ENCODE data around the gene CYSTM1. TPM values are rescaled to one million over a fixed set of nuclear protein-coding genes. Genes with fewer than 3 reads are reported as not detected.

CYSTM1 gene
- total and polyA plus RNA-seq, 5 experiments from 2014 or later, result 3.0 to 6.5 (median 5.1) TPM

GRCh38 chr5:140140435-140140834 lies 34.6 kb upstream of the CYSTM1 start:
- H3K4me1 Mint-ChIP-seq, result peaks cover 19 to 36% (median 30%) of the 10 kb centered on the region in 4 donors
- DNase-seq (no peak), ATAC-seq (no peak)
- H3K27ac Mint-ChIP-seq, result no peak overlapping the region
- no peak overlapping the region for H3K4me3 Mint-ChIP-seq
- H3K9me3 Mint-ChIP-seq, result no peaks in the 10 kb centered on the region
- H3K36me3 Mint-ChIP-seq, result peaks cover 0 to 3% (median 0%) of the 10 kb centered on the region in 3 donors
- H3K27me3 Mint-ChIP-seq, result peaks cover 2 to 10% (median 8%) of the 10 kb centered on the region in 5 donors
- POLR2A ChIA-PET, result no interaction called here

- Mint-ChIP-seq H3K4me3 (no peak overlapping the region), H3K27me3 (peaks cover 4 to 15% (median 10%) of the 10 kb centered on the region in 5 donors), H3K4me1 (peaks cover 17 to 32% (median 27%) of the 10 kb centered on the region in 4 donors), H3K36me3 (peaks cover 0 to 3% (median 0%) of the 10 kb centered on the region in 3 donors), H3K27ac (no peak overlapping the region), H3K9me3 (no peaks in the 10 kb centered on the region)
- ATAC-seq, result no peak
- no peak for DNase-seq
- POLR2A ChIA-PET, result no interaction called here
Observed at GRCh38 chr5:140141241-140141640, 33.7 kb upstream of the CYSTM1 start.

GRCh38 chr5:140142246-140142645 lies 32.7 kb upstream of the CYSTM1 start:
- Mint-ChIP-seq H3K4me3 (no peak overlapping the region), H3K4me1 (peaks cover 17 to 37% (median 31%) of the 10 kb centered on the region in 4 donors), H3K36me3 (peaks cover 0 to 3% (median 0%) of the 10 kb centered on the region in 3 donors), H3K27ac (peak overlapping the region in 2 of 10 donors; percentile 43 to 53), H3K9me3 (no peaks in the 10 kb centered on the region), H3K27me3 (peaks cover 4 to 24% (median 12%) of the 10 kb centered on the region in 5 donors)
- DNase-seq (no peak), ATAC-seq (no peak)
- POLR2A ChIA-PET, result no interaction called here

GRCh38 chr5:140142856-140143255 lies 32.1 kb upstream of the CYSTM1 start:
- Mint-ChIP-seq H3K27me3 (peaks cover 4 to 29% (median 18%) of the 10 kb centered on the region in 5 donors), H3K36me3 (peaks cover 0 to 5% (median 0%) of the 10 kb centered on the region in 3 donors), H3K4me3 (no peak overlapping the region), H3K4me1 (peaks cover 16 to 36% (median 32%) of the 10 kb centered on the region in 4 donors), H3K9me3 (no peaks in the 10 kb centered on the region), H3K27ac (peak overlapping the region in 2 of 10 donors; percentile 17 to 22)
- DNase-seq, result no peak
- ATAC-seq, result no peak
- POLR2A ChIA-PET, result interaction anchor here (2.4 kb wide), 1 partner anchor 29 kb away, joined by 11 read pairs; the partner anchor contains the start of gene PURA

GRCh38 chr5:140143521-140144258 lies 31.3 kb upstream of the CYSTM1 start:
- peaks cover 13 to 38% (median 31%) of the 10 kb centered on the region in 4 donors for H3K4me1 Mint-ChIP-seq
- H3K36me3 Mint-ChIP-seq, result peaks cover 0 to 7% (median 0%) of the 10 kb centered on the region in 3 donors
- peaks cover 4 to 32% (median 21%) of the 10 kb centered on the region in 5 donors for H3K27me3 Mint-ChIP-seq
- no peak for DNase-seq
- POLR2A ChIA-PET, result interaction anchor here (0.6 to 2.4 kb wide), 4 partner anchors 20 to 70 kb away, joined by 4 to 11 read pairs (median 10); partner anchors contain the start of gene PURA
- H3K4me3 Mint-ChIP-seq, result peak overlapping the region in 1 of 10 donors; percentile 6
- peak; percentile 17 to 19 for ATAC-seq
- no peaks in the 10 kb centered on the region for H3K9me3 Mint-ChIP-seq
- H3K27ac Mint-ChIP-seq, result peak overlapping the region in 3 of 10 donors; percentile 40 to 73 (median 69)

- H3K36me3 Mint-ChIP-seq, result peaks cover 0 to 7% (median 0%) of the 10 kb centered on the region in 3 donors
- peak overlapping the region in 3 of 10 donors; percentile 15 to 46 (median 37) for H3K27ac Mint-ChIP-seq
- ATAC-seq (no peak), DNase-seq (no peak)
- H3K27me3 Mint-ChIP-seq, result peaks cover 4 to 32% (median 21%) of the 10 kb centered on the region in 5 donors
- H3K4me3 Mint-ChIP-seq, result peak overlapping the region; percentile 46 to 82 (median 71)
- peaks cover 11 to 33% (median 31%) of the 10 kb centered on the region in 4 donors for H3K4me1 Mint-ChIP-seq
- H3K9me3 Mint-ChIP-seq, result no peaks in the 10 kb centered on the region
- POLR2A ChIA-PET, result interaction anchor here (1.1 to 2.6 kb wide), 3 partner anchors 14 to 72 kb away, joined by 3 to 14 read pairs (median 9); no protein-coding TSS in a partner anchor
Observed at GRCh38 chr5:140145256-140145655, 29.7 kb upstream of the CYSTM1 start.

- POLR2A ChIA-PET, result interaction anchor here (0.6 to 2.6 kb wide), 5 partner anchors 13 to 1940 kb away, joined by 3 to 14 read pairs (median 4); no protein-coding TSS in a partner anchor
Observed at GRCh38 chr5:140145818-140146522, 29.0 kb upstream of the CYSTM1 start.

GRCh38 chr5:140146523-140146842 lies 28.5 kb upstream of the CYSTM1 start:
- DNase-seq (no peak), ATAC-seq (no peak)
- Mint-ChIP-seq H3K27ac (no peak overlapping the region), H3K4me3 (peak overlapping the region in 8 of 10 donors; percentile 3 to 81 (median 50)), H3K4me1 (peaks cover 11 to 32% (median 30%) of the 10 kb centered on the region in 4 donors), H3K9me3 (no peaks in the 10 kb centered on the region), H3K36me3 (peaks cover 0 to 7% (median 0%) of the 10 kb centered on the region in 3 donors), H3K27me3 (peaks cover 4 to 32% (median 21%) of the 10 kb centered on the region in 5 donors)
- POLR2A ChIA-PET, result interaction anchor here (0.6 to 2.6 kb wide), 5 partner anchors 34 to 1940 kb away, joined by 3 to 14 read pairs (median 5); no protein-coding TSS in a partner anchor

More at GRCh38 chr5:140145818-140146522, 29.0 kb upstream of the CYSTM1 start:
- peaks cover 0 to 7% (median 0%) of the 10 kb centered on the region in 3 donors for H3K36me3 Mint-ChIP-seq
- peaks cover 4 to 32% (median 21%) of the 10 kb centered on the region in 5 donors for H3K27me3 Mint-ChIP-seq
- H3K4me3 Mint-ChIP-seq, result peak overlapping the region in 9 of 10 donors; percentile 46 to 82 (median 70)
- ATAC-seq, result peak; percentile 70 to 84
- peaks cover 11 to 32% (median 31%) of the 10 kb centered on the region in 4 donors for H3K4me1 Mint-ChIP-seq
- peak; percentile 21 to 66 (median 47) for DNase-seq
- no peaks in the 10 kb centered on the region for H3K9me3 Mint-ChIP-seq
- no peak overlapping the region for H3K27ac Mint-ChIP-seq

- Mint-ChIP-seq H3K27me3 (peaks cover 4 to 32% (median 21%) of the 10 kb centered on the region in 5 donors), H3K4me1 (peaks cover 14 to 38% (median 34%) of the 10 kb centered on the region in 4 donors), H3K36me3 (peaks cover 0 to 7% (median 0%) of the 10 kb centered on the region in 3 donors), H3K9me3 (no peaks in the 10 kb centered on the region), H3K4me3 (no peak overlapping the region), H3K27ac (no peak overlapping the region)
- DNase-seq (no peak), ATAC-seq (no peak)
- POLR2A ChIA-PET, result interaction anchor here (0.6 to 1.8 kb wide), 4 partner anchors 11 to 36 kb away, joined by 4 to 11 read pairs (median 5); partner anchors contain the start of gene PURA
Observed at GRCh38 chr5:140147460-140147859, 27.5 kb upstream of the CYSTM1 start.

GRCh38 chr5:140148508-140148907 lies 26.5 kb upstream of the CYSTM1 start:
- H3K9me3 Mint-ChIP-seq, result no peaks in the 10 kb centered on the region
- peaks cover 0 to 7% (median 0%) of the 10 kb centered on the region in 3 donors for H3K36me3 Mint-ChIP-seq
- DNase-seq (no peak), ATAC-seq (no peak)
- H3K4me3 Mint-ChIP-seq, result no peak overlapping the region
- POLR2A ChIA-PET, result no interaction called here
- H3K27ac Mint-ChIP-seq, result no peak overlapping the region
- H3K27me3 Mint-ChIP-seq, result peaks cover 4 to 32% (median 21%) of the 10 kb centered on the region in 5 donors
- peaks cover 14 to 35% (median 33%) of the 10 kb centered on the region in 4 donors for H3K4me1 Mint-ChIP-seq

- H3K4me1 Mint-ChIP-seq, result peaks cover 6 to 22% (median 19%) of the 10 kb centered on the region in 4 donors
- POLR2A ChIA-PET, result no interaction called here
- H3K27me3 Mint-ChIP-seq, result peaks cover 2 to 24% (median 15%) of the 10 kb centered on the region in 5 donors
- no peak for DNase-seq
- H3K9me3 Mint-ChIP-seq, result no peaks in the 10 kb centered on the region
- no peak for ATAC-seq
- H3K4me3 Mint-ChIP-seq, result no peak overlapping the region
- H3K36me3 Mint-ChIP-seq, result peaks cover 0 to 6% (median 0%) of the 10 kb centered on the region in 3 donors
- H3K27ac Mint-ChIP-seq, result no peak overlapping the region
Observed at GRCh38 chr5:140150201-140150600, 24.8 kb upstream of the CYSTM1 start.

All from naive thymus-derived CD8-positive, alpha-beta T cell (primary cell).